ENCODE data around the gene CAMKK2. TPM values are rescaled to one million over a fixed set of nuclear protein-coding genes. Genes with fewer than 3 reads are reported as not detected.
"Not testable (repeated sequence)": the region's sequence is repeated elsewhere in the genome, so short reads cannot be mapped to it uniquely, and the experiment has no call there.

CAMKK2 gene
- total and polyA plus RNA-seq, 2 donors from 2014 or later, result 16.3 to 35.6 TPM

DNA sequence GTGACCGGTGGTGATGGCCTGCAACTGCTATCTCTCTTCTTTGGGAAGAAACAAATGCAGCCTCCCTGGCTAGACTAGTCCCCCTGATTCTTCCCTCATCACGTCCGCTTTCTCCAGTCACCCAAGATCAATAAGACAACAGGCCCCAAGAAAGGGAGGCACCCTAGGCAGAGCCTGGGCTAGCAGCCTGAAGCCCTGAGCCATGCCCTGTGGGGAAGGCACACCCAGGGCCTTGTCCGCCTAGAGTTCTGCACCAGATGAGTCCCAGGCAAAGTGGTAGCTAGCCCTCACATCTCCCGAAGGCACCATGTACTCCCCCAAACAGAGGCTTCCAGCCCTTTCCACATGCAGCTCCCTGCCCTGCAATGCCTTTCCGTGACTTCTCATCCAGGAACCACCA, 35.1 kb downstream of the CAMKK2 start:
- H3K27me3 ChIP-seq (ENCODE audit: control insufficient read depth, insufficient read depth, low read length), result no peaks in the 10 kb centered on the region
- no peaks in the 10 kb centered on the region for H3K9me3 ChIP-seq (ENCODE audit: control insufficient read depth in 2 of 3, insufficient read depth in 1 of 3, low read length in 3 of 3)
- no peaks in the 10 kb centered on the region for H3K4me1 ChIP-seq (ENCODE audit: control insufficient read depth in 2 of 3, insufficient read depth in 2 of 3, low read depth in 1 of 3, low read length in 3 of 3)
- intact Hi-C loops (cut with DNase I), result no loop called here
- H3K9ac ChIP-seq (ENCODE audit: low read length in 3 of 3), result no peak overlapping the region
- peaks cover 2 to 16% (median 13%) of the 10 kb centered on the region in 3 donors for H3K36me3 ChIP-seq (ENCODE audit: control insufficient read depth in 2 of 3, insufficient read depth in 3 of 3, low read length in 3 of 3)
- DNase-seq (peak in 1 of 5 donors; percentile 25), FAIRE-seq (no peak)
- TF ChIP-seq, protein P1, sequence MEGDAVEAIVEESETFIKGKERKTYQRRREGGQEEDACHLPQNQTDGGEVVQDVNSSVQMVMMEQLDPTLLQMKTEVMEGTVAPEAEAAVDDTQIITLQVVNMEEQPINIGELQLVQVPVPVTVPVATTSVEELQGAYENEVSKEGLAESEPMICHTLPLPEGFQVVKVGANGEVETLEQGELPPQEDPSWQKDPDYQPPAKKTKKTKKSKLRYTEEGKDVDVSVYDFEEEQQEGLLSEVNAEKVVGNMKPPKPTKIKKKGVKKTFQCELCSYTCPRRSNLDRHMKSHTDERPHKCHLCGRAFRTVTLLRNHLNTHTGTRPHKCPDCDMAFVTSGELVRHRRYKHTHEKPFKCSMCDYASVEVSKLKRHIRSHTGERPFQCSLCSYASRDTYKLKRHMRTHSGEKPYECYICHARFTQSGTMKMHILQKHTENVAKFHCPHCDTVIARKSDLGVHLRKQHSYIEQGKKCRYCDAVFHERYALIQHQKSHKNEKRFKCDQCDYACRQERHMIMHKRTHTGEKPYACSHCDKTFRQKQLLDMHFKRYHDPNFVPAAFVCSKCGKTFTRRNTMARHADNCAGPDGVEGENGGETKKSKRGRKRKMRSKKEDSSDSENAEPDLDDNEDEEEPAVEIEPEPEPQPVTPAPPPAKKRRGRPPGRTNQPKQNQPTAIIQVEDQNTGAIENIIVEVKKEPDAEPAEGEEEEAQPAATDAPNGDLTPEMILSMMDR (IDR thresholded peaks at IDR 0.05; ENCODE audit: borderline replicate concordance, extremely low read depth, insufficient read depth), result no peak
- H3K27ac ChIP-seq (ENCODE audit: low read depth in 2 of 2, low read length in 2 of 2), result no peak overlapping the region
- H3K4me3 ChIP-seq (ENCODE audit: low read length in 3 of 3), result no peak overlapping the region

DNA sequence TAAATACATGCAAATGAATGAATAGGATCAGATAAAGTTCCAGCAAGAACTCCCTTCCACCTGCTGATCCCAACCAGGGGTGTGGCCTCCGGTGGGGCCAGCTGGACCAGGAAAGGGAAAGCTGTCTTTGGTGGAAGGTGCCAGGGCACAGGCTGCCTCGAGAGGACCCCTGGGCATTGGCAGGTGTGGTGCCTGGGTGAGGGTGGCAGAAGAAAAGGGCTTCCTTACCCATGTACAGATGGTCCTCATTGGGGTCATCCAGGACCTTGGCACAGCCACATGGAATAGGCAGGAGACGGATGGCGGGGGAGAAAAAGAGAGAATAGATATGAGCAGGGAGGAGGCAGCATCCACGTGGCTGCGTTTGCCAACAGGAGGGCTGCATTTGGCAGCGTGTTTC, 36.4 kb downstream of the CAMKK2 start:
- TF ChIP-seq, protein P1 (IDR thresholded peaks at IDR 0.05; ENCODE audit: borderline replicate concordance, extremely low read depth, insufficient read depth), result no peak
- Histone ChIP-seq H3K36me3 (ENCODE audit: control insufficient read depth in 2 of 3, insufficient read depth in 3 of 3, low read length in 3 of 3) (peaks cover 2 to 19% (median 14%) of the 10 kb centered on the region in 3 donors), H3K9ac (ENCODE audit: low read length in 3 of 3) (no peak overlapping the region), H3K27me3 (ENCODE audit: control insufficient read depth, insufficient read depth, low read length) (no peaks in the 10 kb centered on the region), H3K4me1 (ENCODE audit: control insufficient read depth in 2 of 3, insufficient read depth in 2 of 3, low read depth in 1 of 3, low read length in 3 of 3) (no peaks in the 10 kb centered on the region), H3K4me3 (ENCODE audit: low read length in 3 of 3) (no peak overlapping the region), H3K27ac (ENCODE audit: low read depth in 2 of 2, low read length in 2 of 2) (no peak overlapping the region), H3K9me3 (ENCODE audit: control insufficient read depth in 2 of 3, insufficient read depth in 1 of 3, low read length in 3 of 3) (no peaks in the 10 kb centered on the region)
- FAIRE-seq, result no peak
- peak in 1 of 5 donors; percentile 44 for DNase-seq
- intact Hi-C loops (cut with DNase I), result no loop called here

DNA sequence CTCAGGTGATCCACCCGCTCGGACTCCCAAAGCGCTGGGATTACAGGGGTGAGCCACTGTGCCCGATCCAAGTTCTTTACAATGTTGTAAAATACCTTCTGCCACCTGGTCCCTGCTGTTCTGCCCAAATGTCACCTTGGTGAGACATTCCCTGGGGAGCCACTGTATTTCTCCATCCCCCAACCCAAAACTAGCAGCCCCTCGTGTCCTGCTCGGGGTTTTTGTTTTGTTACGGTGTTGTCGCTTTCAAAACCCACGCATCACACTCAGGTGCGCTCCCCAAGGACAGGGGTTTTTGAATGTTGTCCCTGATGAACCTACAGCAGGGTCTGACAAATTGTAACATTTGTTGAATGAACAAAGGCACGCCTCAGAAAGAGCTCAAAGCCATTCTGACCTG, 37.4 kb downstream of the CAMKK2 start:
- H3K4me1 ChIP-seq (ENCODE audit: control insufficient read depth in 2 of 3, insufficient read depth in 2 of 3, low read depth in 1 of 3, low read length in 3 of 3), result no peaks in the 10 kb centered on the region
- H3K27me3 ChIP-seq (ENCODE audit: control insufficient read depth, insufficient read depth, low read length), result no peaks in the 10 kb centered on the region
- H3K9ac ChIP-seq (ENCODE audit: low read length in 3 of 3), result no peak overlapping the region
- no peak overlapping the region for H3K4me3 ChIP-seq (ENCODE audit: low read length in 3 of 3)
- DNase-seq, result peak in 1 of 5 donors; percentile 10
- H3K27ac ChIP-seq (ENCODE audit: low read depth in 2 of 2, low read length in 2 of 2), result no peak overlapping the region
- peaks cover 4 to 20% (median 17%) of the 10 kb centered on the region in 3 donors for H3K36me3 ChIP-seq (ENCODE audit: control insufficient read depth in 2 of 3, insufficient read depth in 3 of 3, low read length in 3 of 3)
- TF ChIP-seq, protein P1 (IDR thresholded peaks at IDR 0.05; ENCODE audit: borderline replicate concordance, extremely low read depth, insufficient read depth), result no peak
- intact Hi-C loops (cut with DNase I), result no loop called here
- FAIRE-seq, result no peak
- H3K9me3 ChIP-seq (ENCODE audit: control insufficient read depth in 2 of 3, insufficient read depth in 1 of 3, low read length in 3 of 3), result no peaks in the 10 kb centered on the region

DNA sequence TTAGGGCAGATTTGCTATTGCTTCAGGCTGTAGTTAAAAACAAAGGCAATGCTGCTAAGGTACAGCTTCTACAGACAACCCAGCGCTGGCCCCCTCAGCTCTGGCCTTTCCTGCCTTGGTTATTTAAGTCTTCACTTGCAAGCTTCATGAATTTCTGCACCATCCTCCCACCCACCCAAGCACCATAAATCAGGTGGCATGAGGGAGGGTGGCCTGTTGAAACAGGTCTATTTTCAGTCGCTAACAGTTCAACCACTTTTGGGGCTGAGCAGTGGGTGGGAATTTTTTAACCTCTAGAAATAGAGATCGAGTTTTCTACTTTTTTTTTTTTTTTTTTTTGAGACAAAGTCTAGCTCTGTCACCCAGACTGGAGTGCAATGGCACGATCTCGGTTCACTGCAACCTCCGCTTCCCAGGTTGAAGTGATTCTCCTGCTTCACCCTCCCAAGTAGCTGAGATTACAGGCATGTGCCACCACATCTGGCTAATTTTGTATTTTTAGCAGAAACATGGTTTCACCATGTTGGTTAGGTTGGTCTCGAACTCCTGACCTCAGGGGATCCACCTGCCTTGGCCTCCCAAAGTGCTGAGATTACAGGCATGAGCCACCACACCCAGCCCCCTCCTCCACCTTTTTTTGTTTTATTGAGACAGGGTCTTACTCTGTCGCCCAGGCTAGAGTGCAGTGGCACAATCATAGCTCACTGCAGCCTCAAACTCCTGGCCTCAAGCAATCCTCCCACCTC, 38.6 kb downstream of the CAMKK2 start:
- not testable (repeated sequence) for H3K27ac ChIP-seq (ENCODE audit: low read depth in 2 of 2, low read length in 2 of 2); FAIRE-seq
- peaks cover 4 to 23% (median 19%) of the 10 kb centered on the region in 3 donors for H3K36me3 ChIP-seq (ENCODE audit: control insufficient read depth in 2 of 3, insufficient read depth in 3 of 3, low read length in 3 of 3)

More for the DNA sequence above, 38.6 kb downstream of the CAMKK2 start:
- H3K9me3 ChIP-seq (ENCODE audit: control insufficient read depth in 2 of 3, insufficient read depth in 1 of 3, low read length in 3 of 3); H3K27me3 ChIP-seq (ENCODE audit: control insufficient read depth, insufficient read depth, low read length); H3K9ac ChIP-seq (ENCODE audit: low read length in 3 of 3); H3K4me1 ChIP-seq (ENCODE audit: control insufficient read depth in 2 of 3, insufficient read depth in 2 of 3, low read depth in 1 of 3, low read length in 3 of 3); intact Hi-C loops (cut with DNase I); H3K4me3 ChIP-seq (ENCODE audit: low read length in 3 of 3): not testable (repeated sequence)
- peak; percentile 21 to 95 (median 92) for DNase-seq

Measured in kidney (tissue), 14 donors.